CD4-positive, alpha-beta T cell (primary cell): Measurements from ENCODE around the gene S100A8. TPM values are rescaled to one million over a fixed set of nuclear protein-coding genes. Genes with fewer than 3 reads are reported as not detected.

Source experiments
- ATAC-seq: fragments of 200-7000 bp; cut with Tn5 transposase; one replicate; pipeline ENCODE4 v1.10.0; 2022; ENCODE audit warnings: mild to moderate bottlenecking; ENCODE audit not compliant: poor library complexity
- CTCF ChIA-PET: fragments of 350-600 bp; sonication (Branson Sonifier 250); formaldehyde crosslinking; loops from one replicate; lab custom pipeline; 2021; ENCODE audit warnings: antibody characterized with exemption, inconsistent platforms; lab: Charles Lee
- POLR2A ChIA-PET: fragments of 350-600 bp; sonication (Branson Sonifier 250); formaldehyde crosslinking; loops from one replicate; lab custom pipeline; 2021; ENCODE audit warnings: antibody characterized with exemption, inconsistent platforms; lab: Charles Lee
- DNase-seq, 14 experiments: peaks; one replicate each; pipeline ENCODE4 v3.0.0-alpha.2; 2013 to 2020; ENCODE audit warnings: mixed read lengths in 2 of 14
- H3K27ac ChIP-seq, 2 donors: one replicate each; pipeline versions ENCODE4 v1.5.1 to v1.7.0; 2013; ENCODE audit warnings: low read length in 2 of 2, low read depth in 1 of 2, mild to moderate bottlenecking in 1 of 2
- H3K27me3 ChIP-seq, 2 experiments: 1 replicate in 1 of 2; 2 replicates in 1 of 2; pipeline versions ENCODE4 v1.6.1 to v1.7.0; 2013; ENCODE audit warnings: low read length in 2 of 2, control low read depth in 1 of 2, mild to moderate bottlenecking in 1 of 2, moderate library complexity in 1 of 2; ENCODE audit not compliant: insufficient read depth in 2 of 2, control insufficient read depth in 1 of 2
- H3K36me3 ChIP-seq: one replicate; pipeline ENCODE4 v1.6.1; 2013; ENCODE audit warnings: low read length, control low read depth; ENCODE audit not compliant: insufficient read depth
- H3K4me1 ChIP-seq: one replicate; pipeline ENCODE4 v1.6.1; 2013; ENCODE audit warnings: low read length, control low read depth; ENCODE audit not compliant: insufficient read depth
- H3K4me3 ChIP-seq: one replicate; pipeline ENCODE4 v1.5.1; 2013; ENCODE audit warnings: mild to moderate bottlenecking, low read length, moderate library complexity
- H3K9me3 ChIP-seq, 2 experiments: 1 replicate in 1 of 2; 2 replicates in 1 of 2; pipeline versions ENCODE4 v1.6.1 to v1.7.0; 2013; ENCODE audit warnings: low read length in 2 of 2, mild to moderate bottlenecking in 2 of 2, control low read depth in 1 of 2, moderate library complexity in 1 of 2; ENCODE audit not compliant: control insufficient read depth in 1 of 2, insufficient read depth in 1 of 2
- H3K27ac Mint-ChIP-seq: one replicate; pipeline ENCODE4 v1.8.0; 2020; ENCODE audit warnings: mixed read lengths
- H3K27me3 Mint-ChIP-seq: one replicate; pipeline ENCODE4 v1.8.0; 2021; ENCODE audit warnings: mixed read lengths
- H3K36me3 Mint-ChIP-seq: one replicate; pipeline ENCODE4 v1.8.0; 2021; ENCODE audit warnings: low read depth, mixed read lengths
- H3K4me1 Mint-ChIP-seq: one replicate; pipeline ENCODE4 v1.8.0; 2021; ENCODE audit warnings: low read depth, mixed read lengths
- H3K4me3 Mint-ChIP-seq: one replicate; pipeline ENCODE4 v1.8.0; 2020; ENCODE audit warnings: mild to moderate bottlenecking, mixed read lengths
- H3K9me3 Mint-ChIP-seq: one replicate; pipeline ENCODE4 v1.8.0; 2020; ENCODE audit warnings: mixed read lengths
- intact Hi-C, 2 experiments: fragments of 100-400 bp; cut with DNase I in 1 of 2; cut with micrococcal nuclease in 1 of 2; formaldehyde crosslinking; loops; one replicate each; pipeline versions ENCODE4 v1.15.1 to v1.9.0; 2023 to 2025; cut with DNase I, micrococcal nuclease
- total RNA-seq, 174 experiments: library from RNA in 2 of 174; stranded (reverse) in 2 of 174; gene quantifications; one replicate each; pipeline ENCODE4 v1.2.3 and lab custom pipeline; 2021 to 2026
- TF ChIP-seq, protein P1 (sequence below): fragments of 200-600 bp; IDR thresholded peaks from one replicate; pipeline ENCODE4 v1.8.0; 2022; ENCODE audit warnings: antibody characterized with exemption, mild to moderate bottlenecking

The S100A8 gene
- total RNA-seq, 2 experiments from 2014 or later, result 21.0 to 23.8 TPM

GRCh38 chr1:153352523-153352922, 38.4 kb downstream of the S100A8 start:
- H3K4me1 Mint-ChIP-seq, result peaks cover 15% of the 10 kb centered on the region
- DNase-seq, result peak; percentile 29 to 80 (median 52)
- Histone ChIP-seq H3K27ac (no peak overlapping the region), H3K36me3 (no peaks in the 10 kb centered on the region), H3K27me3 (peaks cover 0 to 3% of the 10 kb centered on the region in 2 experiments), H3K4me1 (peaks cover 10% of the 10 kb centered on the region), H3K9me3 (no peaks in the 10 kb centered on the region), H3K4me3 (no peak overlapping the region)
- H3K9me3 Mint-ChIP-seq, result no peaks in the 10 kb centered on the region
- H3K36me3 Mint-ChIP-seq, result no peaks in the 10 kb centered on the region
- no peak overlapping the region for H3K4me3 Mint-ChIP-seq
- H3K27me3 Mint-ChIP-seq, result peaks cover 22% of the 10 kb centered on the region
- TF ChIP-seq, protein P1, sequence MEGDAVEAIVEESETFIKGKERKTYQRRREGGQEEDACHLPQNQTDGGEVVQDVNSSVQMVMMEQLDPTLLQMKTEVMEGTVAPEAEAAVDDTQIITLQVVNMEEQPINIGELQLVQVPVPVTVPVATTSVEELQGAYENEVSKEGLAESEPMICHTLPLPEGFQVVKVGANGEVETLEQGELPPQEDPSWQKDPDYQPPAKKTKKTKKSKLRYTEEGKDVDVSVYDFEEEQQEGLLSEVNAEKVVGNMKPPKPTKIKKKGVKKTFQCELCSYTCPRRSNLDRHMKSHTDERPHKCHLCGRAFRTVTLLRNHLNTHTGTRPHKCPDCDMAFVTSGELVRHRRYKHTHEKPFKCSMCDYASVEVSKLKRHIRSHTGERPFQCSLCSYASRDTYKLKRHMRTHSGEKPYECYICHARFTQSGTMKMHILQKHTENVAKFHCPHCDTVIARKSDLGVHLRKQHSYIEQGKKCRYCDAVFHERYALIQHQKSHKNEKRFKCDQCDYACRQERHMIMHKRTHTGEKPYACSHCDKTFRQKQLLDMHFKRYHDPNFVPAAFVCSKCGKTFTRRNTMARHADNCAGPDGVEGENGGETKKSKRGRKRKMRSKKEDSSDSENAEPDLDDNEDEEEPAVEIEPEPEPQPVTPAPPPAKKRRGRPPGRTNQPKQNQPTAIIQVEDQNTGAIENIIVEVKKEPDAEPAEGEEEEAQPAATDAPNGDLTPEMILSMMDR, result peak; percentile 96
- ATAC-seq, result peak; percentile 75
- ChIA-PET POLR2A (no interaction called here), CTCF (interaction anchor here (0.7 to 1.6 kb wide), 4 partner anchors 10 to 141 kb away, joined by 3 to 10 read pairs (median 4); no protein-coding TSS in a partner anchor)
- no peak overlapping the region for H3K27ac Mint-ChIP-seq
- intact Hi-C loops, result loop anchor here (1.0 to 10.0 kb wide), 3 partner anchors 52 to 392 kb away; no protein-coding TSS in a partner anchor

DNA sequence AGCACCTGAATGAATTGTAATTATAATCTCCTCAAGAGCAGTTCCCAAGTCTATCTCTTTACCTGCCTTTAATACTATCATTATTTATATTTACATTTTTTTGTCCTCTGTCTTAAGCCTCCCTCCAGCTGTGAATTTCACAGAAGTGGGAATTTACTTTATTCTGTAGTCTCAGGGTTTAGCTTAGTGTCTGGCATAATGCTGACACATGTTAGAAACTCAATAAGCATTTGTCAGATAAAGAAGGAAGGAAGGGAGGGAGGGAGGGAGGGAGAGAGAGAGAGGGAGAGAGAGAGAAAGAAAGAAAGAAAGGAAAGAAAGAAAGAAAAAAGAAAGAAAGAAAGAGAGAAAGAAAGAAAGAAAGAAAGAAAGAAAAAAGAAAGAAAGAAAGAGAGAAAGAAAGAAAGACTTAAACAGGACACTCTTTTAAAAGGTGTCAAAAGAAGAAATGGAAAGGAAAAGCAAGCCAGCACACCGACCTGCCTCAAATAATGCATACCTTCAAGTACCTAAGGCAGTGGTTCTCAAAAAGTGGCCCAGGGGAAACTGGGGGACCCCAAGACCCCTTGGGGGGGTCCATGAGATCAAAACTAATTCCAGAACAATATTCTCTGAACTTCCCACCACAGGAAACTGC, 40.4 kb downstream of the S100A8 start:
- H3K27me3 Mint-ChIP-seq, result peaks cover 34% of the 10 kb centered on the region
- H3K9me3 Mint-ChIP-seq, result no peaks in the 10 kb centered on the region
- CTCF ChIA-PET, result no interaction called here
- DNase-seq, result no peak
- Histone ChIP-seq H3K27ac (no peak overlapping the region), H3K4me1 (peaks cover 13% of the 10 kb centered on the region), H3K27me3 (peaks cover 0 to 3% of the 10 kb centered on the region in 2 experiments), H3K36me3 (no peaks in the 10 kb centered on the region), H3K9me3 (no peaks in the 10 kb centered on the region), H3K4me3 (no peak overlapping the region)
- no peak overlapping the region for H3K27ac Mint-ChIP-seq
- H3K4me1 Mint-ChIP-seq, result peaks cover 15% of the 10 kb centered on the region
- H3K4me3 Mint-ChIP-seq, result no peak overlapping the region
- no peaks in the 10 kb centered on the region for H3K36me3 Mint-ChIP-seq
- intact Hi-C loops, result loop anchor here in 1 of 2 experiments (10.0 kb wide), 1 partner anchor 394 kb away; no protein-coding TSS in a partner anchor
- ATAC-seq, result no peak
- POLR2A ChIA-PET, result no interaction called here
- TF ChIP-seq, protein P1, result no peak

GRCh38 chr1:153349363-153350320, 41.2 kb downstream of the S100A8 start:
- H3K4me1 Mint-ChIP-seq, result peaks cover 22% of the 10 kb centered on the region
- no peak overlapping the region for H3K4me3 Mint-ChIP-seq
- Histone ChIP-seq H3K27me3 (peaks cover 0 to 3% of the 10 kb centered on the region in 2 experiments), H3K4me1 (peaks cover 20% of the 10 kb centered on the region), H3K36me3 (no peaks in the 10 kb centered on the region), H3K27ac (no peak overlapping the region), H3K4me3 (no peak overlapping the region), H3K9me3 (no peaks in the 10 kb centered on the region)
- intact Hi-C loops, result loop anchor here in 1 of 2 experiments (10.0 kb wide), 1 partner anchor 395 kb away; no protein-coding TSS in a partner anchor
- H3K27me3 Mint-ChIP-seq, result peaks cover 36% of the 10 kb centered on the region
- ATAC-seq (no peak), DNase-seq (no peak)
- TF ChIP-seq, protein P1, result no peak
- H3K9me3 Mint-ChIP-seq, result no peaks in the 10 kb centered on the region
- no peak overlapping the region for H3K27ac Mint-ChIP-seq
- no peaks in the 10 kb centered on the region for H3K36me3 Mint-ChIP-seq
- CTCF ChIA-PET, result no interaction called here
- POLR2A ChIA-PET, result no interaction called here
